NCI-H2196 (cell line): Measurements from ENCODE around the gene CTIF.

Experiments used
- DNase-seq: peaks from one replicate; lab custom pipeline; 2025; ENCODE audit not compliant: unreplicated experiment; lab: John Stamatoyannopoulos, UW

CTIF gene

DNA sequence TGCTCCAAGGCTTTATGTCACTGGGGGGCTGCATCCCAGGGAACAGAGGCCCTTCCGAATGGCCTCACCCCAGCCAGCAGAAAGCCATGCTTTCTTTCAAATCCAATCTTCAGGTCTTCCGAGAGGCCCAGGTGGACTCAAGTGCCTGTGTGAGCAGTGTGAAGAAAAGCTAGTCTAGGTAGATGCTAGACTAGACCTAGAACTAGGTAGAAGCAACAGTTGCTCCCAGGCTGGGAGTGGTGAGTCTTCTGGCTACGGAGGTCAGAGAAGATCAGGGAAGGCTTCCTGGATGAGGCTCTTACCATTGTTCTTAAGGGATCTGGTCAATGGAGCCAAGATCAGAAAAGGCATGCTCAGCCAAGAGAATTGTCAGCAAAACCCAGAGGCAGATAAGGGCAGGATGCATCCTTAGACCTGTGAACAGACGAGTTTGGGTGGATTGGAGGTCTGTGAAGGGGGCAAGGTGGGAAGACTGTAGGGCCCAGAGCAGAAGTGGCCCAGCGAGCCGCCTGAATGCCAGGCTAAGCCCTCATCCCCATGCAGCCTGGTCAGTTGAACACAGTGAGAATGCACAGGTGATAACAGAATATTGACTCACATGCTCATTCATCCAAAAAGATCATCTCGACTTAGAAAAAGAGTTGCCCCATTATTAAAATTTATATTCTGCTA lies 301.1 kb downstream of the CTIF start:
- DNase-seq, result no peak

- no peak for DNase-seq
Observed at GRCh38 chr18:48840491-48840877, 301.7 kb downstream of the CTIF start.

- no peak for DNase-seq
Observed at GRCh38 chr18:48841381-48842258, 302.8 kb downstream of the CTIF start.

- DNase-seq, result no peak
Observed at GRCh38 chr18:48842259-48843061, 303.6 kb downstream of the CTIF start.

- no peak for DNase-seq
Observed at GRCh38 chr18:48843162-48843561, 304.3 kb downstream of the CTIF start.

- DNase-seq, result no peak
Observed at GRCh38 chr18:48843596-48843995, 304.8 kb downstream of the CTIF start.

GRCh38 chr18:48844271-48844670 lies 305.4 kb downstream of the CTIF start:
- no peak for DNase-seq

DNA sequence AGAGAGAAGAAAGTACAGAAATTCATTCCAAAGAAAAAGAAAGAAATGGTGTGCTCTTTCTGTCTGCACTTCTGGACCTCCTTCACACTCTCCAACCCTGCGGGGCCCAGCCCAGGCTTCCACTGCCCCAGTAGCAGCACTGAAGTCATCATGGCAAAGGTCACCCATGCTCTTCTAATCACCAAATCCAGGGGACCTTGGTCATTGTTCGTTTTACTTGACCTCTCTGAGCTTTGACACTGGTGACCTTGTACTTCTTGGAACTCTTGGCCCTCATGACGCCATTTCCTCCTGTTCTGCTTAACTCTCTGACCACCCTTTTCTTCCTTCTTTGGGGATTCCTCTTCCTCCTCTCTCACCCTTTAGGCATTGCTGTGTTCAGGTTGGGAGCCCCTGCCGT lies 306.3 kb downstream of the CTIF start:
- DNase-seq, result no peak

- DNase-seq, result no peak
Observed at GRCh38 chr18:48846423-48846932, 307.6 kb downstream of the CTIF start.

DNA sequence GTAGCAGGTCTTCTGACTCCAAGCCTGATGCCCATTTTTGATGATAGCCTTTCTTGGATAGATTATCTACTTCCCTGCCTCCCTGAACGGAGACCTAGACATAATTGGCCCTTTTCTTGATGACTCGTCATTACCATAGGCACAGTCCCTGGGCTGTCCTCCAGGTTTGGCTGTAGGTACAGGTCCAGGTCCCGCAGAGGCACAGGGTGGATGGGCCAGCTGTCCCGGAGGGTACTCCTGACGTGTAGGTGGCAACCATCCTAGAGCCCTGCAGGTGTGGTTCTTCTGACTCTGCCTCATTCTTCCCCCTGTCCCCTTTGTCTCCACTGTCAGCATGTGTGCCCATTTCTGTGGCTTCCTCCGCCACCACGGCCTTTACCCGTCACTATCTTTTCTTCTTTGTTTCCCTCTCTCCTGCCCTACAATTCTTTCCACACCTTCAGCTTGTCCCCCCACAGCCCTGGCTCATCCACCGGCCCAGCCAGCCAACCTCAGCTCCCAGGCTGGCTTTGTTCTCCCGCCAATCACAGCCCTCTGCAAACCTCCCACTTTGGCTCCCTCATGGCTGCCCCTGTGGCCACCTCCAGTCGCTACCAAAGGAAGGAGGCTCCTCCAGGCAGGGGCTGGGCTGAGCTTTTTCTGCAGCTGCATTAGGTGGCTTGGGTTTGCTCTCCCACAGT lies 309.1 kb downstream of the CTIF start:
- no peak for DNase-seq

DNA sequence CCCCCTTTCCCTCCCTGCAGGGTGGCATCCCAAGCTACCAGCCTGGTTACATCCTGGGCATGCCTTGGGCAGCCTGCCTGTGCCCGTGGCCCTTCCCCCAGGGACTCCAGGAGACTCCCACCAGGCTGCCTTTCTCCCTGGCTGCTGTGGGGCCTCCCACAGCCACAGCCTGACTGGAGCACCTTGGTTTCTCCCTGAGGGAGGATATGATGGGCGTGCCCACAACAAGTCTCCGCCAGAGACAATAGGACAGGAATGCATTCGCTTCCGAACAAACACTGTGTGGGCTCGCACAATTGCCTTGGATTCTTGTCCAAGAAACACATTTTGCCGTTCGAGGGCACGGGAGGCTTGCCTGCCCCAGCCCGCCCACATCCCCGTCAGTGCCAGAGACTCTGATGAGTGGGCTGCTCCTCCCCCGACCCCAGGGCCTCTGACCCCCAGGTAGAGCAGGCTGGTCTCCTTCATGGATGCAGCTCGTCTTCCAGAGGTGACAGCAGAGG lies 309.9 kb downstream of the CTIF start:
- DNase-seq, result no peak

DNA sequence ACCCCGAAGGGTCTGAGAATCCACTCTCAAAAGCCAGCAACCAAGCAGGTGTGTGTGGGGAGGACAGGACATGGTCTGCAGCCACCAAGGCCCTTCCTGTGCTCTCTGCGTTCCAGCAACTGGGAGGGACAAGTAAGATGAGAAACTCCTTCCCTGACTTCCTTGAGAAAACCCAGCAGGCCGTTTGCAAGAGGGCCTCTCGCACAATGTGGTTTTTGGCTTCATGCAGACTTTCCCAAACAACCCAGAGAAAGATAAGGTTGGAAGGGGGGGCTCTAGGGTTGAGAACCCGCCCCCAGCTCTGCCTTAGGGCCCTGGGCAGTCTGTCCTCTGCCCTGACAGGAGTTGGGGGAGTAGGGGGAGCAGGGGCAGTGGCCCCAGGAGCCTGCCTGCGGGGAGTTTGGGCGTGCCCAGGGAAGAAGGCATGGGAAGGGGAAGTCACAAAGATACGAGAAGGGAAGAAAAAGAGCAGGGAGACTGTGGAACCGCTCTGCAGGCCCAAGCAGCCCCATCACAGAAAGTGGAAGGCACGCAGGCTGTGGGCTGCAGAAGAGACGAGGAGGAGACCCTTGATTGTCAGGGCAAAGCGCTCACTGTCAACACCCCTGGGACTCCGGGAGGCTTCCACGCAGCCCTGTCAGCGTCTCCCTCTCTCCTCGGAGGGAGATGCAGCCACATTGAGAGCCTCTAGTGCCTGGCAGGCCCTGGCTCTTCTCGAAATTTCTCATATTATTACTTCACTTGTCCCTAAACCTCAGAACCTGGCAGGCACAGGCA lies 312.2 kb downstream of the CTIF start:
- no peak for DNase-seq

DNA sequence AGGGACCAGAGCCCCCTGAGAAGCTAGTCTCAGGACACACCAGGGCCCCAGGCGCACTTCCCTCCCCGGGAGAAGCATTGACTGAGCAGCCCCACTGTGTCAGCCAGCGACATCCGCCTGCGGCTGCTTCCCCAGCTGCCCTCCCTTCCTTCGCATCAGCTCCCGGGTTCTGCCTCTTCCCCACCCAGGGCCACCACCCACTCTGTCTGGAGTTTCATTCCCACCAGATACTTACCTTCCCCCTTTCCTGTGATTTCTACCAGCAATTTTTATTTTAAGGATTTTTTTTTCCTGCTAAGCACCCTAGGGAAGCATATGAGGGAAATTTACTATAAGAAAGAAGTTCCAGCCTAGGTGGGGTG lies 312.7 kb downstream of the CTIF start:
- no peak for DNase-seq

- DNase-seq, result no peak
Observed at GRCh38 chr18:48852292-48852691, 313.5 kb downstream of the CTIF start.

DNA sequence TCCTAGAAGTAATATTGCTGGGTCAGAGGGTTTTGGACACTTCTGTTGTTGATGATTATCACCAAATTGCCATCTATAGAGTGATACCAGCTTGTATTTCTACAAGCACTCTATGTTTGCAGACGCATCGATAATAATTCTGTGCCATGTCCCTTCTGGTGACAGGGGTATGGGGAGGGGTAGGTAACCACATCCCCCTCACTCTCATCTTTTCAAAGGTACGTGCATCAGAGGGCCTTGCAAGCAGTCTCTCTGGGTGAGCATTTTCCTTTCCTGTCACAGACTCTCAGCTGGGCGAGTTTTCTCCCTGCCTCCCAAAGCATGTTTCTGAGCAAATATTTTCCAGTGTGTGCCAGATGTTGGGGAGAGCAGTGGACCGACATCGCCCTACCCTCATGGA lies 314.0 kb downstream of the CTIF start:
- DNase-seq, result no peak

GRCh38 chr18:48853588-48853987 lies 314.8 kb downstream of the CTIF start:
- DNase-seq, result no peak

- DNase-seq, result no peak
Observed at GRCh38 chr18:48854780-48855179, 315.9 kb downstream of the CTIF start.

GRCh38 chr18:48855422-48856377 lies 316.9 kb downstream of the CTIF start:
- no peak for DNase-seq
